Activated naive CD8-positive, alpha-beta T cell (primary cell): Measurements from ENCODE around the gene SAFB.
A peak's percentile ranks its signal among the peaks of the same experiment; 100 is the strongest.

ENCODE experiments used
- H3K27ac Mint-ChIP-seq: one replicate; pipeline ENCODE4 v1.8.0; 2021; ENCODE audit warnings: mixed read lengths
- H3K27me3 Mint-ChIP-seq: one replicate; pipeline ENCODE4 v1.8.0; 2021; ENCODE audit warnings: mixed read lengths
- H3K36me3 Mint-ChIP-seq: one replicate; pipeline ENCODE4 v1.8.0; 2021; ENCODE audit warnings: mixed read lengths
- H3K4me1 Mint-ChIP-seq: one replicate; pipeline ENCODE4 v1.8.0; 2021; ENCODE audit warnings: low read depth, mixed read lengths
- H3K4me3 Mint-ChIP-seq: one replicate; pipeline ENCODE4 v1.8.0; 2021; ENCODE audit warnings: mild to moderate bottlenecking, mixed read lengths
- H3K9me3 Mint-ChIP-seq: one replicate; pipeline ENCODE4 v1.8.0; 2021; ENCODE audit warnings: low read depth, mixed read lengths

Gene SAFB

GRCh38 chr19:5717215-5717935 lies 94.5 kb downstream of the SAFB start:
- no peaks in the 10 kb centered on the region for H3K27me3 Mint-ChIP-seq
- peaks cover 11% of the 10 kb centered on the region for H3K36me3 Mint-ChIP-seq
- peaks cover 26% of the 10 kb centered on the region for H3K4me1 Mint-ChIP-seq
- H3K4me3 Mint-ChIP-seq, result peak overlapping the region; percentile 97
- peak overlapping the region; percentile 97 for H3K27ac Mint-ChIP-seq
- no peaks in the 10 kb centered on the region for H3K9me3 Mint-ChIP-seq
